K562 (cell line): ENCODE results near the gene LRP1B. TPM values are rescaled to one million over a fixed set of nuclear protein-coding genes. Genes with fewer than 3 reads are reported as not detected.

Source experiments
- ATAC-seq: fragments of 200-7000 bp; cut with Tn5 transposase; 3 replicates; pipeline ENCODE4 v1.9.1; 2020; ENCODE audit warnings: moderate library complexity
- BruUV-seq: library from RNA; stranded (reverse); fragments of 400-500 nt; replicated peaks from 2 replicates; lab custom pipeline; 2021; lab: Mats Ljungman, UMichigan
- CTCF ChIA-PET: fragments of 300-600 bp; formaldehyde crosslinking; extraction: SDS; loops from one replicate; lab custom pipeline; 2021; ENCODE audit warnings: low intra/inter-chr PET ratio; lab: Yijun Ruan, JAX
- POLR2A ChIA-PET: fragments of 300-600, 350-650 bp; sonication (Branson Sonifier 250); formaldehyde crosslinking; extraction: SDS; loops from one replicate; lab custom pipeline; 2021; ENCODE audit warnings: antibody characterized with exemption, inconsistent platforms; lab: Yijun Ruan, JAX
- DNase-seq, 4 experiments: peaks; one replicate each; pipeline versions ENCODE4 v3.0.0 to v3.0.0-alpha.2; 2011 to 2018; ENCODE audit warnings: low spot score in 3 of 4, mixed read lengths in 3 of 4; ENCODE audit errors: extremely low read depth in 1 of 4
- FAIRE-seq: peaks from 2 replicates; lab custom pipeline; 2011; peaks lifted over from hg19 to GRCh38; lab: Jason Lieb, UNC
- H2AFZ ChIP-seq: 2 replicates; pipeline ENCODE4 v1.6.0; 2011; ENCODE audit warnings: low read depth, low read length, control low read depth, inconsistent platforms
- H3K27ac ChIP-seq: fragments of 200-600 bp; 3 replicates; pipeline ENCODE4 v1.8.0; 2011; ENCODE audit warnings: low read depth, mild to moderate bottlenecking, control low read depth, inconsistent platforms, low read length, moderate library complexity, mixed read lengths; ENCODE audit errors: extremely low read depth
- H3K27me3 ChIP-seq, 2 experiments: fragments of 300-600 bp in 1 of 2; 2 replicates in 1 of 2; 3 replicates in 1 of 2; pipeline versions ENCODE4 v1.6.0 to v1.8.0; 2011; ENCODE audit warnings: inconsistent platforms in 2 of 2, low read length in 2 of 2, mild to moderate bottlenecking in 1 of 2, mixed read lengths in 1 of 2, moderate library complexity in 1 of 2; ENCODE audit not compliant: control insufficient read depth in 2 of 2, insufficient read depth in 2 of 2
- H3K36me3 ChIP-seq: fragments of 300-600 bp; 3 replicates; pipeline ENCODE4 v1.8.0; 2011; ENCODE audit warnings: mild to moderate bottlenecking, low read length, inconsistent platforms; ENCODE audit not compliant: control insufficient read depth, insufficient read depth
- H3K4me1 ChIP-seq, 2 experiments: fragments of 200-600 bp in 1 of 2; replicated peaks in 1 of 2; 2 replicates in 1 of 2; 3 replicates in 1 of 2; pipeline versions ENCODE4 v1.5.1 to v1.8.0; 2011; ENCODE audit warnings: inconsistent platforms in 2 of 2, low read length in 2 of 2, mild to moderate bottlenecking in 1 of 2, mixed read lengths in 1 of 2, moderate library complexity in 1 of 2; ENCODE audit not compliant: control insufficient read depth in 2 of 2, insufficient read depth in 2 of 2
- H3K4me2 ChIP-seq: 2 replicates; pipeline ENCODE4 v1.6.1; 2011; ENCODE audit warnings: low read length, control low read depth, inconsistent platforms, mixed read lengths; ENCODE audit not compliant: insufficient read depth
- H3K4me3 ChIP-seq: fragments of 200-600 bp; sonication (generic), shearing (Covaris generic); 2 replicates; pipeline ENCODE4 v1.5.1; 2016; ENCODE audit warnings: control low read depth, inconsistent platforms
- H3K79me2 ChIP-seq: fragments of 200-600 bp; 3 replicates; pipeline ENCODE4 v1.8.0; 2011; ENCODE audit warnings: low read length, inconsistent platforms; ENCODE audit not compliant: control insufficient read depth, insufficient read depth
- H3K9ac ChIP-seq, 2 experiments: 2 replicates each; pipeline versions ENCODE4 v1.6.0 to v1.6.1; 2011; ENCODE audit warnings: low read depth in 2 of 2, low read length in 2 of 2, control low read depth in 1 of 2, inconsistent platforms in 1 of 2, mild to moderate bottlenecking in 1 of 2, mixed read lengths in 1 of 2; ENCODE audit not compliant: insufficient read depth in 1 of 2
- H3K9me1 ChIP-seq: one replicate; pipeline ENCODE4 v1.6.0; 2011; ENCODE audit warnings: inconsistent platforms, mild to moderate bottlenecking, low read length, moderate library complexity; ENCODE audit not compliant: control insufficient read depth, insufficient read depth
- H3K9me3 ChIP-seq: replicated peaks from 2 replicates; pipeline ENCODE4 v1.5.1; 2011; ENCODE audit warnings: low read depth, low read length, inconsistent platforms; ENCODE audit not compliant: control insufficient read depth, insufficient read depth
- H4K20me1 ChIP-seq: replicated peaks from 2 replicates; pipeline ENCODE4 v1.6.1; 2011; ENCODE audit warnings: low read length, inconsistent platforms, mixed read lengths; ENCODE audit not compliant: control insufficient read depth, insufficient read depth
- CBFA2T2 ChIP-seq: fragments of 450-650 bp; conservative IDR thresholded peaks from 2 replicates; pipeline ENCODE4 v1.6.1; 2017; ENCODE audit warnings: mild to moderate bottlenecking
- ESRRB ChIP-seq: fragments of 250-450 bp; sonication (Bioruptor Pico); IDR thresholded peaks from 2 replicates; pipeline ENCODE4 v1.5.0; 2020; ENCODE audit warnings: mild to moderate bottlenecking, moderate library complexity, borderline replicate concordance
- FOXO4 ChIP-seq: fragments of 450-650 bp; formaldehyde crosslinking; IDR thresholded peaks from 2 replicates; pipeline ENCODE4 v1.4.0; 2020; ENCODE audit warnings: mild to moderate bottlenecking, moderate library complexity
- HEY1 ChIP-seq: fragments of 250-450 bp; sonication (Bioruptor Pico); IDR thresholded peaks from 2 replicates; pipeline ENCODE4 v1.5.0; 2020; ENCODE audit warnings: mild to moderate bottlenecking, moderate library complexity, borderline replicate concordance
- IRF9 ChIP-seq: fragments of 450-650 bp; IDR thresholded peaks from 2 replicates; pipeline ENCODE4 v1.6.1; 2016; ENCODE audit warnings: missing biosample characterization, missing genetic modification characterization
- KLF16 ChIP-seq: IDR thresholded peaks from 2 replicates; pipeline ENCODE4 v1.6.1; 2016; ENCODE audit warnings: antibody characterized with exemption
- MBD2 ChIP-seq: sonication (generic); IDR thresholded peaks from 2 replicates; pipeline ENCODE4 v1.6.1; 2016; ENCODE audit warnings: low read depth, borderline replicate concordance
- PKNOX1 ChIP-seq: fragments of 450-650 bp; IDR thresholded peaks from 2 replicates; pipeline ENCODE4 v1.6.1; 2016
- THAP12 ChIP-seq: fragments of 250-450 bp; sonication (Bioruptor Pico); IDR thresholded peaks from 2 replicates; pipeline ENCODE4 v1.9.0; 2021; ENCODE audit warnings: mild to moderate bottlenecking, inconsistent platforms
- ZBTB12 ChIP-seq: fragments of 250-450 bp; sonication (Bioruptor Pico); IDR thresholded peaks from 2 replicates; pipeline ENCODE4 v1.4.0; 2020
- WGBS: fragments of 100-300 bp; shearing (Covaris generic); methylation state at CpG from one replicate; pipeline ENCODE4 v1.1.6; 2016; ENCODE audit warnings: low coverage, mixed read lengths; ENCODE audit not compliant: insufficient coverage; ENCODE audit errors: missing lambda C conversion rate; 5-methylcytosine and 5-hydroxymethylcytosine counted together
- in situ Hi-C: fragments of 300-500 bp; cut with MboI; formaldehyde crosslinking; loops from 4 replicates; pipeline ENCODE4 v1.15.0; 2018; ENCODE audit warnings: inconsistent platforms, mixed read lengths
- intact Hi-C: fragments of 100-400 bp; cut with micrococcal nuclease; formaldehyde crosslinking; loops from 2 replicates; pipeline ENCODE4 v1.14.2; 2022
- polyA plus RNA-seq, 8 experiments: library from polyadenylated mRNA; depleted of rRNA in 4 of 8; stranded (reverse) in 5 of 8; unstranded in 3 of 8; fragments of >200 nt; fragmentation: Nextera tagmentation in 2 of 8; fragmentation: Illumina TruSeq in 1 of 8; extraction: Ambion mirVana in 2 of 8; extraction: Trizol in 1 of 8; gene quantifications; 2 replicates each; pipeline versions ENCODE4 v1.2.1 to v1.2.3, GENCODE V29; 2011 to 2014; ENCODE audit warnings: inconsistent platforms in 1 of 8, missing spikeins in 1 of 8
- total RNA-seq, 7 experiments: library from RNA; depleted of rRNA in 6 of 7; stranded (reverse); fragments of >200 nt in 6 of 7; fragmentation: Illumina TruSeq in 2 of 7; extraction: Trizol in 2 of 7; gene quantifications; 2 replicates each; pipeline versions ENCODE4 v1.2.1 to v1.2.3, GENCODE V29; 2011 to 2021; ENCODE audit warnings: low replicate concordance in 1 of 7

Gene LRP1B
- total and polyA plus RNA-seq, 9 of the 15 experiments (the other 6 are each of a cell fraction or from before 2014, with no cell fraction given), result not detected

GRCh38 chr2:141704541-141704940 is 426.3 kb downstream of the LRP1B start:
- no peak for ATAC-seq
- H3K9me1 ChIP-seq, result no peaks in the 10 kb centered on the region
- H3K9me3 ChIP-seq, result peaks cover 2% of the 10 kb centered on the region; the same call in 1 of the 2 replicates
- no peak overlapping the region for H3K4me3 ChIP-seq
- no peak overlapping the region for H2AFZ ChIP-seq
- H3K4me2 ChIP-seq, result no peak overlapping the region
- no peaks in the 10 kb centered on the region for H3K27me3 ChIP-seq
- 0% methylated on average over 2 of the region's 2 CpGs for WGBS
- intact Hi-C loops, result no loop called here
- no peak for DNase-seq
- H4K20me1 ChIP-seq, result no peaks in the 10 kb centered on the region
- CTCF ChIA-PET, result no interaction called here
- no peak overlapping the region for H3K27ac ChIP-seq
- no TSS peak for BruUV-seq
- POLR2A ChIA-PET, result no interaction called here
- H3K79me2 ChIP-seq, result no peaks in the 10 kb centered on the region
- no peak for FAIRE-seq
- H3K9ac ChIP-seq, result no peak overlapping the region
- in situ Hi-C loops, result no loop called here
- no peak for TF ChIP-seq CBFA2T2
- no peak for TF ChIP-seq THAP12 (CRISPR knock-in tag)
- TF ChIP-seq IRF9 (tag), result no peak
- no peak for TF ChIP-seq ZBTB12
- TF ChIP-seq FOXO4 (CRISPR knock-in tag), result no peak
- no peak for TF ChIP-seq HEY1 (CRISPR knock-in tag)
- no peak for TF ChIP-seq MBD2
- no peak for TF ChIP-seq ESRRB (CRISPR knock-in tag)
- no peak for TF ChIP-seq KLF16
- TF ChIP-seq PKNOX1, result no peak
- H3K36me3 ChIP-seq, result no peaks in the 10 kb centered on the region
- no peaks in the 10 kb centered on the region for H3K4me1 ChIP-seq
